NCI-H2107 treated with DMSO at 0.1 percent for 48 hours (cell line): ENCODE data around the gene SLC19A1.
A peak's percentile ranks its signal among the peaks of the same experiment; 100 is the strongest.

ENCODE experiments used
- DNase-seq: peaks from one replicate; lab custom pipeline; 2025; ENCODE audit not compliant: unreplicated experiment; lab: John Stamatoyannopoulos, UW

The SLC19A1 gene

DNA sequence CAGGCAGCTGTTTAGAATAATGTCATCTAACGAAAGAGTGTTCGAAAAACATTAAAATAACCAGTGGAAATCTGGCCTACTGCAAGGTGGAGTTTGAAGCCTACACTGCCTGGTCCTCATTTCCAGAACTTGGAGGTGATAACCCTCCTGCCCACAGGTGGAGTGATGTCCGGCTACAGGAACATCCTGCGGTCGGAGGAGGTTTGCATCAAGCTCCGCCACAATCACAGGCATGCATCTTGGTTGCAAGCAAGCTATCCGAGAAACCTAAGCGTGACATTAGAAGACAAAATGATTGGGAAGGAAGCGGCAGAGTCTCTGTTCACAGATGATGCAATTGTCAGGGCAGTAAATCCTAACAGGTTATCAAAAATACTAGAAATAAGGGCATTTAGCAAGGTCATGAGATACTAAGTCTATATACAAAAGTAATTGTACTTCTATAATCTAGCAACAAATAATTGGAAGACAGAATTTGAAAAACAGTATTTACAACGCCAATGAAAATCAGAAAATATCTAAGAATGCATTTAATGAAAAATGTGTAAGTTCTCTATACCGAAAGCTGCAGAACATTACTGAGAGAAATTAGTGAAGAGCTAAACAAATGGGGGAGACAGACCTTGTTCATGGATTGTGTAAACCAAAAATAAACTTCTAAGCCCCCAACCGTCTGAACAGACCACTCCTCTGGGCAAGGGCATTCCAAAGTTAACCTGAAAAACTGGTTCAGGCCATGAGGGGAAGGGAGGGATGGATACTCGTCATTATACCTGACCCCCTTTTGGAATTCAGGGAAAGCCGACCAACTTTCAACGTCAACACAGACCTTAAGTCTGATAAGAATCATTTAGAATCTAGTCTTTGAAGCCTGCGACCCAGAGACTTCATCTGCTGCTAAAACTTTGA lies 4.7 kb upstream of the SLC19A1 start:
- no peak for DNase-seq

DNA sequence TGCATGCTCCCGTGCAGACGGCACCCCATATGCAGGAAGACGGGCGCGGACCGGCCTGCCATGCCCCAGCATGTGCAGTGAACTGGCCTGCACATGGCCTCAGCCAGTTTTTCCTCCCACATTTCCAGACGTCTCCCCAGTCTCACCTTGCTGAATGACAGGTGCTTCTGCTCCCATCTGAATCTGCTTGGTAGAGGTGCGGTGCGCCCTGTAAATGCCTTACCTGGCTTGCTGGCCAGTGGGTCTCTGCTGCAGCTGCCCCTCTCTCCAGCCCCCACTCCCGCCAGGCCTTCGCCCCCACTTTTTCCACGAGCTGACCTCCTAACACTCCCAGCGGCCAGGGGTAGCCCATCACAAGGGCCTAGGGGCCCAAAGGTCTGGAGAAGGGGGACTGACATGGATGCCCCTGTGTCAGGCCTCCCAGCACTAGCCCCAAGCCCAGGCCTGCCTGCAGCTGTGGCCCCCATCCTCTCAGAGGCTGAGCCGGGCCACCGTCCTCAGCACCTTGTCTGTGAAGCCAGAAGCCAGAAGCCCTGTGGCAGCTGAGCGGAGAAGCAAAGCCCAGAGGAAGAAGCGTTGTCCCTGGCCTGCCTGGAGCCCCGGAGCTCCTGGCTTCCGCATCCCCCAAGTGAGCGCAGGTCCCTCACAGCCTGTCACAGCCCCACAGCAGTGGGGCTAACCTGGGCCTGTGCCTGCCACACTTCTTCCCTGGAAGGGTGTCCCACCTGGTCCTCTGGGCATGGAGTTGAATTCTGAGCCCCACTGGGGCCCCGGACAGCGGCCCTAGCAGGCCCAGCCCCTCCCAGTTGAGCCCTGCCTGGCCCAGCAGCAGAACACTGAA lies 3.7 kb upstream of the SLC19A1 start:
- no peak for DNase-seq

DNA sequence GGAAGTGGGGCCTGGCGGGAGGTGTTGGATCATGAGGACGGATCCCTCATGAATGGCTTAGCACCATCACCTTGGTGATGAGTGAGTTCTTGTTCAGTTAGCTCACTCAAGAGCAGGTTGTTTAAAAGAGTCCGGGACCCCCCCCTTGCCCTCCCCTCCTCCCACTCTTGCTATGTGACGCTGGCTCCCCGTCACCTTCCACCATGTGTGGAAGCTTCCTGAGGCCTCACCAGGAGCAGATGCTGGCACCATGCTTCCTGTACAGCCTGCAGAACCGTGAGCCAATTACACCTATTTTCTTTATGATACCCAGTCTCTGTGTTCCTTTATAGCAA lies 3.0 kb upstream of the SLC19A1 start:
- no peak for DNase-seq

DNA sequence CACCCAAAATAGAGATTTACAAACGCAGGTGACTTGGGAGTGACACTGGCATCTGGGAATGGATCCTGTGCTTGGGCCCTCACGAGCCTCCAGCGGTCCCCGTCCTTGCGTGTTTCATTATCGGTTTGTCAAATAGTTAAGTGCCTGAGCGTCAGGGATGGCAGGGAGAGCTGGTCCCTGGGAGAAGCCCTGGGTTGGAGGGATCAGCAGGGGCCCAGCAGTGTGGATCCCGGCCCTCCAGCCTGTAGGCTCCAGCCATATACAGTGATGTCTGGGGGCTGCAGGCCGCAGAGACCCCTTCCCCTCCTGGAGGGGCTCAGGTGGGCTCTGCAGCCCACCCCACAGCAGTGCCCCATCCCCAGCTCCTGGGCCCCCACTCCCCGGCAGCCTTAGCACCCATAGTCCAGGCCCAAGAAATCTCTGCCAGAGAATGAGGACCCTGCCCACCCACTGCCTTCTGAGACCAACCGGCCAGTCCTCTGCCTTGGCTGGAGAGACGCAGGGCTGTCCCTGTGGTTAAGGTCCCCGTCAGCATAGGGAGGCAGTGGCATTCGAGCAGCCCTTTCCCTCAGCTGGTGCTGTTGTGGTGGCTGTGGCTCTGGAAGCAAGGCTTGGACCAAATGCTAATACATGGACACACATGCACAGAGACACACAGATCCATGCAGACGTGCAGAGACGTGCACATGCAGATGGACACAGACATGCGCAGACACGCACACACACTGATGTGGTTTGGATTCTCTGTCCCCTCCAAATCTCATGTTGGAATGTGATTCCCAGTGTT lies 2.4 kb upstream of the SLC19A1 start:
- no peak for DNase-seq

DNA sequence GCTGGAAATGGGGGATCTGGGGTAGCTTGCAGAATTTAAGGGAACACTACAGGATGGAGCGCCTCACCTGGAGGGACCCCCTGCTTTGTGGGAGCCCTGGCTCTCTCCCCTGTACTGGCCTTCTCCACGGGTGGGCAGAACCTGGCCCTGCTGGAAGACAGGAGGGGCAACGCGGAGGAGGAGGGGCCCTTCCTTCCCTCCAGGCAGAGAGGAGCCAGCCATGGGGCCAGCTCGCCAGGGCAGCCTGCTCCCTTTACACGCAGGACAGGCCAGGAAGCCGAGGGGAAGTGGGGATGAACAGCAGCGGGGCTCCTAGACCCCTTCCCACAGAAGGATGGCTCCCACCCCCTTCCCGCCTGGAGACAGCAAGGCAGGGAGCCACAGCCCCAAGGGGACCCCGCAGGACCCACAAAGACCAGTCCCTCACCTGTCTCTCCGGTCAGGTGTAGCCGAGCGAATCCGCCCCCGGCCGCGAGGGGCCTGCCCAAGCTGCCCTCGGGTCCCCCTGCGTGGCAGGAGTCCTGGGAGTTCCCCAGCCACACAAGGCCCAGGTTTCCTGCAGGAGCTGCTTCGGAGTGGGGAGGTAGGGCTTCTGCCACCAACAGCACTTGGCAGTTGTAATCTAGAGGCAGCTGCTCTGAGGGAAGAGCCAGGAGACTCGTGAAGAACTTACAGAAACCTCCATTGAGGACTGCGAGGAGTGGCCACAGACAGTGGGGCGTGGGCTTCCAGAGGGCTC lies 1.6 kb upstream of the SLC19A1 start:
- DNase-seq, result no peak

DNA sequence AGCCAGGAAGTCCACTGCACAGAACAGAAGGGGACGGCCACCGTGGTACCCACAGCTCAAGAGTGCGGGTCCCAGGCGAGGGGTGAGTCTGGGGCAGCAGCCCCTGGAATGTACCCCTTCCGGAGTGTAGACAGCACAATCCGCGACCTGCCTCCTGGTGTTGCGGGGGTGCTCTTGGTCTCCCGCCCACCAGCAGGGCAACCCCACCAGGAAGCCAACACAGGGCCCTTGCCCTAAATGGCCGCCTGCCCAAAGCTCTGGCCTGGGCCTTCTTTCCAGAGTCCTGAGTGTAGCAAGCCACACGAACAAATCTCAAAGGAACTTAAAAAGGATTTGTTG lies 1.1 kb upstream of the SLC19A1 start:
- DNase-seq, result no peak

DNA sequence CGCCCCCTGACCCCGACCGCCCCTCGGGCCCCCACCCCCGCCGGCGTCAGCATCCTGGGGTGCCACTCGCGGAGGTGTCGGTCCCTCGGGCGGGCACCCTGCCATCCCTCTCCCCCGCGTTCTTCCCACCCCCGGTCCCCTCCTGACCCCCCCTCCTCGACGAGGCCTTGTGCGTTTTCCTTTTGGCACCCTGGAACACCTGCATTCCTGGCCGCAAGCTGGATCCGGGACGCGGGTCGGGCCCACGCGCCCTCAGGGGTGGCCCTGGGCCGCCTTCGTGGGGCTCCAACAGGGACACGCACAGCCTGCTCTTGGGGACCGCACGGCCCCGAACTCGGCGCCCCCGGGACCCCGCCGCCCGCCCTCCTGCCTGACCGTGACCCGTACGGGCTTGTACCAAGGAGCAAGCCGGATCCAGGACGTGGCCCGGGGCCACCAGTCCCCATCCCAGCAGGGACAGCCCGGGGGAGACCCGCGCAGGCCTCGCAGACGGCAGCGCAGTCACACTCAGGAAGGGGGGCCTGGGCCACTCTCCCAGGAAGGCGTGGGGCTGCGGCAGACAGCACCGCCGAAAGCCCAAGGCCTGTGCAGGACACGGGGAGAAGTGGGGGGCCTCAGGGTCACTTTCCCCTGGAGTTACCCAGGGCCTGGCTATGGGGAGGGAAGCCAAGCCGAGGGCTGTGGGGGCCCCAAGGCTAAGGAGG lies 579 bp upstream of the SLC19A1 start:
- DNase-seq, result no peak

DNA sequence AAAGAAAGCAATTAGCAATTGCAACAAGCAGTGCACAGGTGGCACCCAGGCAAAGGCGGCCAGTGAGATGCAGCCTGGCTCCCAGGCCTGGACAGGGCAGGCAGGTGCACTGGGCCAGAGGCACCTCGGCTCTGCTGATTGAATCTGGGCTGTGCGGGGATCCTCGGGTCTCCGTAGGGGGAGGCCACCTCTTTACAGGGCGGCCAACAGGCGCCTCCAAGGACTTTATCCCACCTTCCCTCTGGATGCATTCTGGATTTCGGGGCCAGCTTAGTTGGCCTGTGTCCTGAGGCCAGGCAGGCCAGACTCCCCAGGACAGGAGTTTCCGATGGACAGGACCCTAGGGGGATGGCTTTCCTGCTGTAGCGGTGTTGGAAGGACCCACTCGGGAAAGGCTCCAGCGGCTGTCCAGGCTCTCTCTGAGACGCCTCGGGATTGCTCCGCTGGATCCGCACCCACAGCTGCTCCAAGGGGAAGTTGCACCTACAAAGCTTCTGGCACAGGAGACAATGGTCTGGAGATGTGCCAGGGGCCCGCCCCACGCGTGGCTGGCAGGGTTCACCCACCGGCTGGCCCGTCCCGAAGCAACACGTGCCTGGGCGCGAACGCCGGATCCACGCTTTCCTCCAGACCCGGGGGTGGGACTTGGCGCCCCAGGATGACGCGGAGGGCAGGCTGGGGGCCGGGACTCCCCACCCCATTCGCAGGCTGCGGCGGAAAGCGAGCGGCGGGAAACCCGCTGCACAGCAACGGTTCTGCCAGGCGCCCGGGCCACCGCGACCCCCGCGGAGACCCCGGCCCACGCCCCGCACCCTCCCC lies 810 bp downstream of the SLC19A1 start:
- peak; percentile 24 for DNase-seq

DNA sequence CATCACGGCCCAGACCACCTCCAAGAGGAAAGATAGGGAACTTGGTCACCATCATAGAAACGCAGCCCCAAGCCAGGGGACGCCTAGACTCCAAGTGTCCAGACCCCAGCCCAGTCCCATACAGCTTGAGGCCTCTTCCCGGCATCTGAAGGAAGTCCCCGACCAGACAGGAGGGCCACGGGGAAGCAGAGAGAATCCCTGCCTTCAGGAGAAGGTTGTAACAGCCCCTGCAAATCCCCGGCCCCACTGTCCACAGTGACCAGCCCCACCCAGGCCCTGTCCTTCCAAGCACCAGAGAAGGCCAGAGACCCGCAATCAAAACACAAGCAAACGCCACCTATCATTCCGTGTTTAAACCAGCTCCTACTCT lies 1.7 kb downstream of the SLC19A1 start:
- no peak for DNase-seq

DNA sequence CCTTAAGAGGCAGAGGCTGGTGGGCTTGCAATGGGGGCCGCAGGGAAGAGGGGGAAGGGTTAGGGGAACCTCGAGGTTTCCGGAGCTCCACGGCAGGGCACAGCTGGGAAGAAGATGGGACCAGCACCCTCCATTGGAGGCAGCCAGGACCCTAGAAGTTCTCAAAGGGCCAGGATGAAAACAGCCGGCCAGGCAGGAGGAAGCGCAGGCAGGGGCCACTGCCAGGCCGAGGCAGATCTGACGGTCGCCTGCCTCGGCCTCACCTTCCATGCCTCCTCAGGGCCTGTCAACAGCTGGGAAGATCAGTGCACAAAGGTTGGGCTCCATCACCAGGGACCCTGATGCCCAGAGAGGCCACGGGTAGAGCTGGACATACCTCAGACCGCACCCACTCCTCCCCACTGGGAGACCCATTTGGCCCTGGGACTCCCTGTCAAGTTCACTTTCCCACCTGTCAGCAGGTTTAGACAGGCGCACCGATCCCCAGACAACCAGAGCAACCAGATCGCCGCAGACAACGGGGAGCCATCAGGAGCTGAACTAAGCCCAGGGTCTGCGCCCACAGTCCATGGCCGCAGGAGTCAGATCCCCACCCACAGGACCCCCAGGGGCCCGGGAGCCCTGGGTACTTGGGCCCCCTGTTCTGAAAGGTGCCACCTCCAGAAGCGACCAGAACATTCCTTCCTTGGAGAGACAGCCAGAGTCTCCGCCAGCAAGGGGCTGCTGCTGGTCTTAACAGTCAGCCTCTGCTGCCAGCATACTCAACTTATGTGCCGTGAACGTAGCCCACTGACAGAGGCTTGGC lies 2.2 kb downstream of the SLC19A1 start:
- no peak for DNase-seq

DNA sequence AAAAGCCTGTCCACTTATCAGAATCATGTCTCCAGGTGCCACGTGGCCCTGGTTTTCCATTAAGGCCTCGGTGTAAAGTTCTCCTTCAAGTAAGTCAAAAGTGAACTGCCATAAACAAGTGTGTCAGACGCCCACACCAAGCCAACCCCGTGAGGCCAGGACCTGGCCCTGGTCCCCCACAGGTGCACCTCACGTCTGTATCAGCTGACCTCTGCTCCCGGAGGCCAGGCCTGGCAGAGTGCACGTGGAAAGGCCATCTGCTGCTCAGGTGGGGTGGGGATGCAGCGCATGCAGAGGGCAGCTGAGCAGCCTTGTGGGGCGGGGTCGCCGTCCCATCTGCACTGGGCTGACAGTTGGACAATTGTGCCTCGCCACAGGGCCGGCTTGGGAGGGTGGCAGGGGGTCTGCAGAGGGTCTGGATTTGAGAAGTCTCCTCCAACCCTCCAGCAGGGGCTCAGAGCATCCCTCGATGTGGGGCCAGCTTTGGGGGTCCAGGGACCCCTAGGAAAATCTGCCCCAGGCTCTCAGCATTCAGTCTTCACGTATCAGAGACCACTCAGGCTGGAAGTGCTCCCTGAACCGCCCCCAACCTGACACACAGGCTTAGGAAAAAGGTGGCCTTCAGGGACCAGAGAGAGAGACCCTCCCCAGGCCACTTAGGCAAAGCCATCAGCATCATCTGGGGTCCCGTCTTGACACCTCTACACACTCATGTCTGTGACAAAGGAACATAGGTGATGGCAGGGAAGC lies 3.0 kb downstream of the SLC19A1 start:
- no peak for DNase-seq

DNA sequence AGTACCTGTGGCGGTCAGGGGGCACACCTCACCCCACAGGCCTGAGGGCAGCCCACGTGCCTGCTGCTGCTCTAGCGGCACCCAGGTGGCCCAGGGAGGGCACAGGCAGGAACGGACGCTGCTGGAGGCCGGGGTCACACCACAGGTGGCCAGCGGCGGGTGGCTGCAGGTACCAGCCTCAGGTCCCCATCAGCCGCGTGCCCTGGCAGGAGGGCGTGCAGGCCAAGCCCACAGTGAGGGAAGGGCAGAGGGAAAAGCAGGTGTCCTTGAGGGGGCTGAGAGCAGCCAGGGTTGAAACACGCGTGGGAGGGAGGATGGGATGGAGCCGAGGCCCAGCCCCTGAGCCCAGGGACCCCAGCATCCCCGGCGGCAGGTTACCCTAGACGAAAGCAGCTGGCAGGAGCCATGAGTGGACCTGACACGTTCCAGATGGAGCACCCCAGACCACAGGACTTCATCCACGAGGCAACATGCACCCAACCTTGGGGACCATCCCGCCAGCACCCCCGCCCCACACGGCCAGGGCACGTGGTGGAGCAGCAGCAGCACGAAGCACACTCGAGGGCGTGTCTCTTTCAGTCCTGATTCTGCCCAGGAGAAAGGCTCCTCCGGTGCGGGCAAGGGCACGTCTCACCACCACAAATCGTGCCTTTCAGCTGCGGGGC lies 3.7 kb downstream of the SLC19A1 start:
- no peak for DNase-seq

DNA sequence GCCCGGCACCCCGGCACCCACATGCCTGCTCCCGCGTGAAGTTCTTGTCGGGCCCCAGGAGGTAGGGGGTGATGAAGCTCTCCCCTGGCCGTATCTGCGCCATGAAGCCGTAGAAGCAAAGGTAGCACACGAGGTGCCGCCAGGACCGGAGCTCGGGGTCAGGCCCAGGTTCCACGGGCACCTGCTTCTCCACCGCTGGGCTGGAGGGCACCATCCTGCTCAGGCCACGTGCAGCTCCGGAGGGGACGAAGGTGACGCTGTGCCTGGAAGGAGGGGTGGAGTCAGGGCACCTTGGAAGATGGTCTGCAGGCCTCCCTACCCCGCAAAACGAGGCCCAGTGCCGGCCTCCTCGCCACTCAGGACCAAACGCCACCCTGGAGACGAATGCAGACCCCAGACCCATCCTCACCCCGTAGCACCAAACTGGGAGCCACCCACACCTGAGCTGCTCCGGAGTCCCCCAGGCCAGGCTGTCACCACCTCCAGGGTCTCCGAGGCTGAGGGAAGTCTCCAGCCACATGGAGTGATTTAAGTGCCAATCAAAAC lies 4.4 kb downstream of the SLC19A1 start:
- DNase-seq, result no peak

DNA sequence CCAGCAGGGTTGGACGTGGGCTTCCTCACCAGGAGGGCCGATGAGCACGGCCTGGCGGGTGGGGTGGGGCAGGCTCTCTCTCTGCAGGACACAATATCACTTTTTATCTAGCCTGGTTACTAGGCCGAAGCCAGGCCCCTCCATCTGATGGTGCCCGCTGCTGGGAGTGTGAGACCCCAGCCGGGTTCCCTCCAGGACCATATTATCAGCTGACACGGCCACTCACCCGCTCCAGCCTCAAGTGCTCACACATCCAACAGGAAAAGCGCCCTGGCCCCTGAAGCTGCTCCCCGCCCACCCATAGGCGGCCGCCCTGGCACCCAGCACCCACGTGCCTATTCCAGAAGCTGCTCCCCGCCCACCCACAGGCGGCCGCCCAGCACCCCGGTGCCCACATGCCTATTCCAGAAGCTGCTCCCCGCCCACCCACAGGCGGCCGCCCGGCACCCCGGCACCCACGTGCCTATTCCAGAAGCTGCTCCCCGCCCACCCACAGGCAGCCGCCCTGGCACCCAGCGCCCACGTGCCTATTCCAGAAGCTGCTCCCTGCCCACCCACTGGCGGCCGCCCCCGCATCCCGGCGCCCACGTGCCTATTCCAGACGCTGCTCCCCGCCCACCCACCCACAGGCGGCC lies 5.0 kb downstream of the SLC19A1 start:
- no peak for DNase-seq

DNA sequence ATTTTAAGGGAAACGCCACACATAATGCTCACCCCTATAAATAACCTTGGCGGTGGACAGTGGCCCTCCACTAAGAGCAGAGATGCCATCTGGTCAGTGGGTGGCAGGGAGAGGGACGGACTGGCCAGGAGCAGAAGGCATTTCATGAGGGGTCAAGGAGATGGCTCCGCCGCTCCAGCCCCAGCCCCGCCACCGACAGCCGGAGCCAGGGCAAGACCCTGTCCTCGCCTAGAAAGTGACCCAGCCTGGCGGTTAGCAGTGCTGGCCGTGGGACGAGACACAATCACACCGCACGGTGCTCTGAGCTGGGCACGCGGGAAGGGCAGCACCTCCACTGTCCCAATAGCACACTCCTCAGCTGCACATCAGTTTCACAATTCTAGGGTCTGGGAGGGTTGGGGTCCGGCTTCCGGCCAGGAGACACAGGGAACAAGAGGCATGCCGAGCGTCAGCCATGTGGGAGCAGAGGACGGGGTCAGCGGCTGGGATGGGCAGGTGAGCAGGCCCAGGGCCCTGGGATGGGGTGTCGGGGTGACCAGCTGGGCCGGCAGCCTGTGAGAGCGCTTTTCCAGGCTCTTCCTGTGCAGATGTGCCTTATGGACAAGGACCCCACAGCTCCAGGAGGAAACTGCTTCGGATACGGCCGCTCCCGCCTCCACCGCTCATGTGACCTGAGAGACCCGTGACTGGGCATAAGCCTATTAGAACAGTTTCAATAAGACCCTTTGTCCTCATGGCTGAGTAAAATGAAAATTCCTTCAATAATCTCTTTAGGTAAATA lies 5.7 kb downstream of the SLC19A1 start:
- no peak for DNase-seq
